ENCODE data around the gene CYTH2. TPM values are rescaled to one million over a fixed set of nuclear protein-coding genes. Genes with fewer than 3 reads are reported as not detected.

Gene CYTH2
- total and polyA plus RNA-seq, 9 of the 15 experiments (the other 6 are each of a cell fraction or from before 2014, with no cell fraction given), result 1.8 to 45.2 (median 23.8) TPM

- no peaks in the 10 kb centered on the region for H3K9me1 ChIP-seq (ENCODE audit: control insufficient read depth, insufficient read depth, low read length)
- CTCF ChIA-PET (ENCODE audit: low intra/inter-chr PET ratio), result interaction anchor here (0.6 kb wide), 1 partner anchor 23 kb away, joined by 3 read pairs; no protein-coding TSS in a partner anchor
- H3K4me2 ChIP-seq (ENCODE audit: insufficient read depth, low read length), result no peak overlapping the region
- no peak overlapping the region for H3K9ac ChIP-seq (ENCODE audit: insufficient read depth in 1 of 2, low read depth in 2 of 2, low read length in 2 of 2)
- 69% methylated on average over 4 of the region's 4 CpGs for WGBS (ENCODE audit: insufficient coverage, low coverage, missing lambda C conversion rate)
- no peak for FAIRE-seq
- no peaks in the 10 kb centered on the region for H4K20me1 ChIP-seq (replicated peaks; ENCODE audit: control insufficient read depth, insufficient read depth, low read length)
- no peak for DNase-seq (ENCODE audit: extremely low read depth in 1 of 4, low spot score in 3 of 4)
- in situ Hi-C loops (cut with MboI), result no loop called here
- peaks cover 4% of the 10 kb centered on the region; the same call in 1 of the 2 replicates for H3K9me3 ChIP-seq (replicated peaks; ENCODE audit: control insufficient read depth, insufficient read depth, low read depth, low read length)
- no peak for ATAC-seq
- H3K4me1 ChIP-seq (replicated peaks in 1 of 2; ENCODE audit: control insufficient read depth in 2 of 2, insufficient read depth in 2 of 2, low read length in 2 of 2), result no peaks in the 10 kb centered on the region; a peak in 1 of 5 replicates
- POLR2A ChIA-PET, result interaction anchor here (0.6 kb wide), 2 partner anchors 126 to 613 kb away, joined by 3 to 5 read pairs; no protein-coding TSS in a partner anchor
- no peaks in the 10 kb centered on the region for H3K27me3 ChIP-seq (ENCODE audit: control insufficient read depth in 2 of 2, insufficient read depth in 2 of 2, low read length in 2 of 2)
- H3K4me3 ChIP-seq, result no peak overlapping the region
- H3K27ac ChIP-seq (ENCODE audit: extremely low read depth, low read depth, low read length), result no peak overlapping the region
- H3K79me2 ChIP-seq (ENCODE audit: control insufficient read depth, insufficient read depth, low read length), result no peaks in the 10 kb centered on the region
- TF ChIP-seq YY1 (IDR thresholded peaks at IDR 0.05; ENCODE audit: borderline replicate concordance in 1 of 3, control insufficient read depth in 1 of 3, extremely low read depth in 1 of 3, insufficient read depth in 3 of 3, insufficient read length in 1 of 3, insufficient replicate concordance in 2 of 3, low read depth in 1 of 3, low read length in 2 of 3) (peak in 2 of 3 experiments; percentile 32 to 82), ZFPM2 (CRISPR knock-in tag; IDR thresholded peaks at IDR 0.05) (no peak), ZBTB33 (CRISPR knock-in tag; IDR thresholded peaks at IDR 0.05) (peak; percentile 95), CBX3 (IDR thresholded peaks at IDR 0.05; ENCODE audit: borderline replicate concordance in 1 of 2, low read length in 2 of 2) (0 out of 3 replicates have a peak, but pooled peaks of 1 of the 2 experiments have one; percentile 27), TEAD2 (tag; IDR thresholded peaks at IDR 0.05) (no peak), ZFP30 (CRISPR knock-in tag; IDR thresholded peaks at IDR 0.05; ENCODE audit: borderline replicate concordance) (no peak)
- no peak overlapping the region for H2AFZ ChIP-seq (ENCODE audit: low read depth, low read length)
- no peaks in the 10 kb centered on the region for H3K36me3 ChIP-seq (ENCODE audit: control insufficient read depth, insufficient read depth, low read length)
- BruUV-seq (replicated peaks), result no TSS peak
- intact Hi-C loops (cut with micrococcal nuclease), result no loop called here
Observed at GRCh38 chr19:48529156-48529555, 60.0 kb downstream of the CYTH2 start.

Data from K562 (cell line).